ENCODE measurements around the gene LIPC.

The LIPC gene

DNA sequence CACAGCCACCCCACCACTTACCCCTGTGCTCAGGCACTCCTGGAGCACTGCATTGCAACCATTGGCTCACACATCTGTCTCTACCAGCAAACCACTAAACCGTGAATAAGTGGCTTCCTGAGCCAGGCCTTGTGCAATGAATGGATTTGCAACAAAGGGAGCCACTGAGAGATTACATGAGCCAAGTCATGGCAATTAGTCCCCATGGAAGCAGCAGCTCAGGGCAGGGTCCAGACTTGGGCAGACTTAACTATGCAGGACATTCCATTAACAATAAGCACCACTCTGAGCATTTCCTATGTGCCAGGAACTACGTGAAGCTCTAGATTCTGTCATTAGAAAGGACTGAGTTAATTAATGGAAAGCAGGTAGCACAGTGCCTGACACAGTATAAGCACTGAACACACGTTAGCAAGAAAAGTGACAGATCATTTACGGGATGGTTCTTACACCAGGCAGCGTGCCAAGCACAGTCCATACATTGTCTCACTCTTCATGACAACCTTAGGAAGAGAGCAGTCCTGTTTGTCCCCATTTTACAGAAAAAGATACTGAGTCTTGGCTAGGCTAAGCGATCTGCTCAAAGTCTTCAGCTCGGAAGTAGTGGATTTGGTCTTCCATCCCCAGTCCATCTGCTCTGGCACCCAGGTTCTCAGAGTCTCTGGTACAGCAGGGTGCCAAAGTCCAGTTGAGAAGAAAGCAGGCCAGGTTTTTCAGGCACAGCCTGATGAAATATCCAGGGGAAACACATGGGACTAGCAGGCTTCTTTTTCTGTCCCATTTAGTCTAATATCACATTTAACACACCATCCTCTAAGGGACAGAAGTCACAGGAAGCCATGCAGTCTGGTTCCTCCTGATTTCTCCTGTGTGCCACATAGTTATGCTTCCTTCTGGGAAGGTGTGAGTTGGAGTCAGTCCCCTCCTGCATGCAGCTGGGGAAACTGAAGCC lies 44.1 kb downstream of the LIPC start:
- DNase-seq (ENCODE audit: low read depth) = no peak

DNA sequence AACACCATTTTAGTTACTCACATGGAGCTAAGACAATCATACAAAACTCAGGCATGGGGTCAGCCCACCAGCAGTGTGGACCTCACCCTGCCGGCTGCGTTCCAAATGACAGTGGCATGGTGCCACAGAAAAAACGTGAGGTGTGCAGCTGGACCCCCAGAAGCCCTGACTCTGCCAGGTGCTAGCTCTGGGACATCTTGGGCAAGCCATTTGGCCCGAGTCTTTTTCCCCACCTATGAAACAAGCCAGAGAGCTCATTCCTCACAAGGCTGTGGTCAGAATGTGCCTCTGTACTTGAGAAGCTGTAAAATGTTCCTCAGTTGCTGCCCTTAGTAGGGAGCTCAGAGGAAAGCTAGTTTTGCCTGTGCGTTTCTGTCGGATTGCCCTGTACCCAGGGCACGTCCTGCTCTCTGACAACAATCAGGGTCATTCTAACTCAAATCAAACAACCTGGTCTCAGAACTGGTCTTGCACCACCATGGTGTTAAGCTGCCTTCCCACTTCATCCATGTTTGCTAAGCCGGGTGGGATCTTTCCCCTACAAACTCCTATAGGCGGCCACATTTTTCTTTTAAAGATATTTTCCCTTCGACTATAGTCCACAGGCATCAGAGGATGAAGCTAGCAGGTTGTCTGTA lies 44.9 kb downstream of the LIPC start:
- DNase-seq (ENCODE audit: low read depth) = no peak

- no peak for DNase-seq (ENCODE audit: low read depth)
Measured at GRCh38 chr15:58477170-58477569, 45.4 kb downstream of the LIPC start.

DNA sequence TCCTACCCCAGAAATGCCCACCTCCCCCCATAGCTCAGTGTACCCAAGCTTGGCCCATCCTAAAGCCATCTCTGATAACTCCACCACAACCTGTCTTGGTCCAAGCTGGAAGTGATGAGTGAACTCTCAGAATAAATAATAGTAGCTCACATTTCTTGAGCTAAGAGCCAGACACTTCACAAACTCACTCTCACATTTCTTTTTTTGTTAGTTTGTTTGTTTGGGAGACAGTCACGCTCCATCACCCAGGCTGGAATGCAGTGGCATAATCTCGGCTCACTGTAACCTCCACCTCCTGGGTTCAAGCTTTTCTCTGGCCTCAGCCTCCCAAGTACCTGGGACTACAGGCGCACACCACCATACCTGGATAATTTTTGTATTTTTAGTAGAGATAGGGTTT lies 46.2 kb downstream of the LIPC start:
- no peak for DNase-seq (ENCODE audit: low read depth)

DNA sequence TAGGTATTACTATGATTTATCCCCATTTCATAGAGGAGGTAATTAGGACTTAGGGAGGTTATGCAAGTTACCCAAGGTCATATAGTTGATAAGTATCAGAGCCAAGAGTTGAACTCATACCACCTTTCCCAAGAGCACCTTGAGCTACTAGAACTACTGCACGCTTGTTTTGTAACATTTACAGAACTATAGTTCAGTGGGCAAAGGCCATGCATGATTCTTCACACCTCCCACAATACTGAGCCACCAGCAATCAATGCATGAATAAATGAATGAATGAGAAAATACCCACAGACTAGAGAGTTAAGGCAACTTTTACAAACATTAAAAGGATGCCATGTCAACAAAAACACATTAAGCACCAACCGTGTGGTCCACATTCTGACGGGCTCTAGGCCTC lies 46.8 kb downstream of the LIPC start:
- DNase-seq (ENCODE audit: low read depth) = no peak

DNA sequence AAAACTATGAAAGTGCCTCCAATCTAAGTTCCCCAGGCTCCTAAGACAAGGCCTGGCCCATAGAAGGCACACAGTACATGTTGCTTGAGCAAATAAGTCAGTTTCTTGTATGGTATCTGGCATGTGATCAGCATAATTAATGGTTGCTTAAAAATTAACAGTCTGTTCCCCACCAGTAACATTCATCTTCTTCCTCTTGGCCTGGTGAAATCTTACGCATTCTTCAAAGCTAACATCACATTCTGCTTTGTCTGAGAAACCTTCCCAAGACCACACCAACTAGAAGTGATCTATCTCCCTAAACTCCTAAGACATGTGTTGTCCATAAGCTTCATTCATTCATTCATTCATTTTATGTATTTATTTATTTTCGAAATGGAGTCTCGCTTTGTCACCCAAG lies 48.1 kb downstream of the LIPC start:
- DNase-seq (ENCODE audit: low read depth) = no peak

DNA sequence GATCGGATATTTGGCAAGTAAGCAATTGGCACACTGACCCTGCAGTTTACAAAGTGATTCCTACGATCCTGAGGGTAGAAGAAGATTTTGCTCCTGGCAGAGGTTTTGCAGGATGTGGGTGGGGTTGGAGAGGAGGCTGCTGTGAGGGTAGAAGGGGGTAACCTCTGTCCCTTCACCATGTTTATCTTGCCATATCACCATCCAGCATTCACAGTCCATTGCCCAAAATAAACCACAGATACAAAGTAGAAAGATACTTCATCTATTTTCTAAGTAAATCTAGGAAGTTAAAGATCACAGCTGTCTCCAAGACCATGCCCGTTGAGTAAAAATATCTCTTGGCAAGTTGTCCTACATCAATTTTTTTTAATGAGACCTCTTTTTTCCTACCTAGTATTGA lies 51.6 kb downstream of the LIPC start:
- DNase-seq (ENCODE audit: low read depth) = no peak

- no peak for DNase-seq (ENCODE audit: low read depth)
Measured at GRCh38 chr15:58484791-58485600, 53.2 kb downstream of the LIPC start.

DNA sequence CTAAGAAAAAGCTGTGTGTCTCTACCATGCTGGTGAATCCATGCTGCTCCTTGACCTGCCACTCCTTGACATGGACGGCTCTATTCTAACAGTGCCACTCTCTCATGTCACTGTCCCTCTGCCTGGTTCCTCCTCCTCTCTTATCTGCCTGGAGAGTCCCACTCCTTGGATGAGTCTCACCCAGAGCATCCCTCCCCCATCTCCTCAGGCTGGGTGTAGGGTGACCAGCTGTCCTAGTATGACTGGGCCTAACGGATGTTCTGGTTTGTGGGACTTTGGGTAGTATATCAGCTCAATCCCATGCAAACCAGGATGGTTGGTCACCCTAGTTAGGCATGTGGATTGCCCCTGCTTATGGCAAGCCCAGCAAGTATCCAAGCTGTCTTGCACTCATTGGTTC lies 54.3 kb downstream of the LIPC start:
- no peak for DNase-seq (ENCODE audit: low read depth)

GRCh38 chr15:58486564-58486963 lies 54.8 kb downstream of the LIPC start:
- no peak for DNase-seq (ENCODE audit: low read depth)

- DNase-seq (ENCODE audit: low read depth) = no peak
Measured at GRCh38 chr15:58487041-58487723, 55.4 kb downstream of the LIPC start.

GRCh38 chr15:58487724-58488120 lies 55.9 kb downstream of the LIPC start:
- no peak for DNase-seq (ENCODE audit: low read depth)

- no peak for DNase-seq (ENCODE audit: low read depth)
Measured at GRCh38 chr15:58489289-58490085, 57.7 kb downstream of the LIPC start.

DNA sequence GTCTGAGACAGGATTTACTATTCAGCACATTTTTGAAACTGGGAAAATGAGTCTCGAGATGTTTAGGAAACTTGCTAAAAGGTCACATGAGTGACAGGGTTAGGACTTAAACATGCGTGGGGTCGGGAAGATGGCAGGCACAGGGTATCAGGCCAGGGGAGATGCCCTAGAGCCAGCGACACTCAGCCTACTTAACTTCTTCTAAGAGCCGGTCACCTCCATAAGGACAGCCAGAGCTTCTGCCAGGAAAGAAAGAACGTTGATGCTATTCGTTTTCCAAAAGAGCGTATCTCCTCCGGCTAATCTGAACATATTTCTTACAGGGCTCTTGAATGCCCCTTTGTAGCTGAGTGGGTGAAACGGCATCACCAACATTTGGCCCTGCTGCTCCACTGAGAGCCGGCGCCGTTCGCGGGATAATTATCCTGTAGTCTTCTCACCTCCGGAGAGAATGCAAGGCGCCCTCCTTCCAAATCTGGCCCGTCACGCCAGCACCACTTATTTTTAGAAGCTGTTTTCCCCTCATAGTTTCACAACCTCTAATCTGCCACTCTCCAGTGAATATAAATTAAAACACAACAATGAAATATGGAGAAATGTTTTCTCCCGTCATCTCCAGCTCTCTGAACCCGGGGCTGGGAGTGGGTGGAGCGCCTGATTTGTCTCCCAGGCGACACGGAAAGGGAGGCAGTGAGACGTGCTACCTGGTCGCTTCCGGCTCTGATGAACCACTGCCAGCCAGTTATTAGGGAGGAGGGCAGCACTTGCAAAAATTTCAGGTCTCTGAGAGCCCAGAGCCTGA lies 58.5 kb downstream of the LIPC start:
- no peak for DNase-seq (ENCODE audit: low read depth)

GRCh38 chr15:58490888-58491473 lies 59.2 kb downstream of the LIPC start:
- no peak for DNase-seq (ENCODE audit: low read depth)

DNA sequence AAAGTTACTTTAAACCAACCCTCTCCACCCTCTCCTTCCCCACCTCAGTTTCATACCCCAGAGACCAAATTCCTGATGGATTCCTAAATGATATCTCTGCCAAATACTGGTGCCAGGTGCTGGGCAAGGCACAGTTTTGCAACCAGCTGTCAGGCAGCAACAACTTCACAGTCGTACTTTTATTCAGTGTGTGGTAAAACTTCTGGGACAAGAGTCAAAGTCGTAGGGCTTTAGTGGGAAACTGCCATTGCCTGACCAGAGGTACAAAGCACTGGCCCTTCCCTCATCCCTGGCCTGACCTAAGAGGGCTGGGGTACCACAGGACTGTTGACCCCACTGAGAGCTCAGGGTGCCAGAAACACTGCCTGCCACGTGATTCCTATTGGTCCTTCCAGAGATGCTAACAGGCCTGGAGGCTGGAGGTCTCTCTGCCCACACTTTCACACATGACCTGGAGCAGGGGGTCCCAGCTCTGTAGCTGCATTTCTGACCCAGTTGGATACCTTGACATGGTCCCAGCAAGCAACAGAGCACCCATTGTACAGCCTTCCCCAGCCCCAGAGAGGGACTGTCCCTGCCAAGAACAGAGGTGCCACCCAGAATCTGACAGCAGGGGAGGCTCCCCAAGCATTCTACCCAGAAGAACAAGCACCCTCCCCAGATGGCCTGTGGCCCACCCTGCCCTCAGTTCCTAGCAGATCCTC lies 59.9 kb downstream of the LIPC start:
- DNase-seq (ENCODE audit: low read depth) = no peak

GRCh38 chr15:58492661-58493397 lies 61.0 kb downstream of the LIPC start:
- no peak for DNase-seq (ENCODE audit: low read depth)

- no peak for DNase-seq (ENCODE audit: low read depth)
Measured at GRCh38 chr15:58494567-58494966, 62.8 kb downstream of the LIPC start.

Measured in activated T-cell treated with anti-CD3 and anti-CD28 coated beads for 1 hour (primary cell).